ENCODE results near the gene HSDL1. TPM values are rescaled to one million over a fixed set of nuclear protein-coding genes. Genes with fewer than 3 reads are reported as not detected.

HSDL1 gene
- total RNA-seq, 1 experiment from 2014 or later = 34.2 TPM

- no peak overlapping the region for H2BK15ac ChIP-seq (ENCODE audit: low read depth, low read length)
- H4K8ac ChIP-seq (replicated peaks; ENCODE audit: insufficient read length, low read depth, low read length) = no peak overlapping the region
- no peak overlapping the region for H2BK120ac ChIP-seq (ENCODE audit: low read depth, low read length, poor library complexity, severe bottlenecking)
- DNase-seq = no peak
- H3K14ac ChIP-seq (ENCODE audit: insufficient read depth, low read length) = no peak overlapping the region
- no peaks in the 10 kb centered on the region for H3K79me1 ChIP-seq (ENCODE audit: insufficient read depth, low read depth, low read length, poor library complexity, severe bottlenecking)
- no peak overlapping the region for H3T11ph ChIP-seq (ENCODE audit: low read length)
- H3K4me2 ChIP-seq (ENCODE audit: insufficient read depth, insufficient read length, low read length) = no peak overlapping the region
- H4K20me1 ChIP-seq (ENCODE audit: control insufficient read depth, insufficient read depth, insufficient read length) = no peaks in the 10 kb centered on the region
- H2AFZ ChIP-seq (ENCODE audit: low read length) = no peak overlapping the region
- no peak overlapping the region for H2BK12ac ChIP-seq (ENCODE audit: insufficient read length, low read depth, low read length)
- H3K23ac ChIP-seq (ENCODE audit: insufficient read length, low read depth, low read length) = no peak overlapping the region
- H3K18ac ChIP-seq (ENCODE audit: insufficient read length, low read depth, low read length) = no peak overlapping the region
- Mint-ChIP-seq H3K4me1 (no peaks in the 10 kb centered on the region), H3K27ac (peak overlapping the region in 2 of 3 experiments; percentile 6 to 51; a peak in 1 of 7 replicates), H3K36me3 (ENCODE audit: insufficient read depth in 1 of 3, low read depth in 3 of 3) (peaks cover 10 to 58% (median 37%) of the 10 kb centered on the region in 3 experiments; a peak in 6 of 7 replicates), H3K27me3 (ENCODE audit: low read depth) (no peaks in the 10 kb centered on the region), H3K9me3 (no peaks in the 10 kb centered on the region), H3K4me3 (no peak overlapping the region)
- H3K79me2 ChIP-seq (ENCODE audit: insufficient read depth, low read length) = no peaks in the 10 kb centered on the region
- WGBS (ENCODE audit: extremely low coverage, insufficient read length, low lambda C conversion rate) = no CpG with 5 or more reads among the region's 6 CpGs
- H2BK20ac ChIP-seq (ENCODE audit: low read depth, low read length, poor library complexity, severe bottlenecking) = no peak overlapping the region
- no peaks in the 10 kb centered on the region for H3K27me3 ChIP-seq (ENCODE audit: insufficient read depth, low read length)
- H3K23me2 ChIP-seq (ENCODE audit: insufficient read length, low read depth, low read length, poor library complexity, severe bottlenecking) = no peaks in the 10 kb centered on the region
- no peak for TF ChIP-seq CTCF (conservative IDR thresholded peaks at IDR 0.05)
- no peak overlapping the region for H3K9ac ChIP-seq (ENCODE audit: extremely low read depth, insufficient read length, low read length)
- H4K5ac ChIP-seq (ENCODE audit: insufficient read length, low read depth, low read length) = no peak overlapping the region
- H3K4ac ChIP-seq (ENCODE audit: low read depth, low read length) = no peak overlapping the region
- H3K27ac ChIP-seq (ENCODE audit: insufficient read length, low read depth, low read length) = no peak overlapping the region
- H3K9me3 ChIP-seq (ENCODE audit: control insufficient read depth, low read depth, low read length) = no peaks in the 10 kb centered on the region
- no peak overlapping the region for H2AK5ac ChIP-seq (ENCODE audit: insufficient read length, low read length)
- H2BK5ac ChIP-seq (ENCODE audit: insufficient read length, low read length) = no peak overlapping the region
- no peaks in the 10 kb centered on the region for H3K4me1 ChIP-seq (ENCODE audit: insufficient read depth, low read length)
- no peak overlapping the region for H4K91ac ChIP-seq (ENCODE audit: insufficient read length, low read depth, low read length)
- H3K56ac ChIP-seq (ENCODE audit: insufficient read length, low read depth, low read length) = no peak overlapping the region
Observed at GRCh38 chr16:84080813-84081212, 64.2 kb downstream of the HSDL1 start.

Measured in H9 (cell line).